Skeletal muscle satellite cell (primary cell): Measurements from ENCODE around the gene TEAD1.

Experiments
- H3K27me3 ChIP-seq: 2 replicates; pipeline ENCODE4 v1.7.0; 2013; ENCODE audit warnings: low read length; ENCODE audit not compliant: control insufficient read depth, insufficient read depth
- H3K36me3 ChIP-seq: 2 replicates; pipeline ENCODE4 v1.7.0; 2013; ENCODE audit warnings: mild to moderate bottlenecking, control low read depth, low read length; ENCODE audit not compliant: insufficient read depth
- H3K4me1 ChIP-seq: 2 replicates; pipeline ENCODE4 v1.7.0; 2013; ENCODE audit warnings: low read length; ENCODE audit not compliant: control insufficient read depth, insufficient read depth
- H3K4me2 ChIP-seq: 2 replicates; pipeline ENCODE4 v1.7.0; 2013; ENCODE audit warnings: mild to moderate bottlenecking, low read length
- H3K4me3 ChIP-seq: 2 replicates; pipeline ENCODE4 v1.7.0; 2013; ENCODE audit warnings: low read length
- H3K9ac ChIP-seq: 2 replicates; pipeline ENCODE4 v1.7.0; 2013; ENCODE audit warnings: mild to moderate bottlenecking, low read depth, low read length, moderate library complexity
- H3K9me3 ChIP-seq: replicated peaks from 2 replicates; pipeline ENCODE4 v1.7.0; 2013; ENCODE audit warnings: mild to moderate bottlenecking, control low read depth, low read length

The TEAD1 gene

GRCh38 chr11:12905435-12905834 is 231.2 kb downstream of the TEAD1 start:
- no peak overlapping the region for H3K9ac ChIP-seq
- no peaks in the 10 kb centered on the region for H3K27me3 ChIP-seq
- H3K36me3 ChIP-seq, result peaks cover 42% of the 10 kb centered on the region
- peaks cover 43% of the 10 kb centered on the region for H3K4me1 ChIP-seq
- H3K9me3 ChIP-seq, result no peaks in the 10 kb centered on the region
- no peak overlapping the region for H3K4me3 ChIP-seq
- no peak overlapping the region for H3K4me2 ChIP-seq

GRCh38 chr11:12906501-12906900 is 232.3 kb downstream of the TEAD1 start:
- no peak overlapping the region for H3K9ac ChIP-seq
- H3K36me3 ChIP-seq, result peaks cover 38% of the 10 kb centered on the region
- H3K4me1 ChIP-seq, result peaks cover 33% of the 10 kb centered on the region
- no peaks in the 10 kb centered on the region for H3K27me3 ChIP-seq
- H3K9me3 ChIP-seq, result no peaks in the 10 kb centered on the region
- no peak overlapping the region for H3K4me2 ChIP-seq
- no peak overlapping the region for H3K4me3 ChIP-seq

GRCh38 chr11:12909879-12910278 is 235.7 kb downstream of the TEAD1 start:
- Histone ChIP-seq H3K4me1 (peaks cover 35% of the 10 kb centered on the region), H3K36me3 (peaks cover 23% of the 10 kb centered on the region), H3K9ac (no peak overlapping the region), H3K4me2 (no peak overlapping the region), H3K27me3 (no peaks in the 10 kb centered on the region), H3K4me3 (no peak overlapping the region), H3K9me3 (no peaks in the 10 kb centered on the region)

GRCh38 chr11:12914400-12914912 is 240.2 kb downstream of the TEAD1 start:
- H3K9ac ChIP-seq, result peak overlapping the region; percentile 55
- no peaks in the 10 kb centered on the region for H3K27me3 ChIP-seq
- peaks cover 18% of the 10 kb centered on the region for H3K36me3 ChIP-seq
- H3K4me1 ChIP-seq, result peaks cover 18% of the 10 kb centered on the region
- H3K4me2 ChIP-seq, result peak overlapping the region; percentile 71
- H3K9me3 ChIP-seq, result no peaks in the 10 kb centered on the region
- no peak overlapping the region for H3K4me3 ChIP-seq

- peak overlapping the region; percentile 71 for H3K4me2 ChIP-seq
- H3K9ac ChIP-seq, result peak overlapping the region; percentile 55
- no peak overlapping the region for H3K4me3 ChIP-seq
- peaks cover 13% of the 10 kb centered on the region for H3K36me3 ChIP-seq
- no peaks in the 10 kb centered on the region for H3K27me3 ChIP-seq
- H3K9me3 ChIP-seq, result no peaks in the 10 kb centered on the region
- peaks cover 18% of the 10 kb centered on the region for H3K4me1 ChIP-seq
These were observed 240.9 kb downstream of the TEAD1 start for GRCh38 chr11:12915093-12915492.

GRCh38 chr11:12917822-12918221 is 243.6 kb downstream of the TEAD1 start:
- Histone ChIP-seq H3K9me3 (no peaks in the 10 kb centered on the region), H3K36me3 (peaks cover 8% of the 10 kb centered on the region), H3K4me1 (peaks cover 18% of the 10 kb centered on the region), H3K4me3 (no peak overlapping the region), H3K9ac (no peak overlapping the region), H3K4me2 (no peak overlapping the region), H3K27me3 (no peaks in the 10 kb centered on the region)

GRCh38 chr11:12918667-12919066 is 244.4 kb downstream of the TEAD1 start:
- no peaks in the 10 kb centered on the region for H3K27me3 ChIP-seq
- H3K9ac ChIP-seq, result no peak overlapping the region
- no peak overlapping the region for H3K4me2 ChIP-seq
- peaks cover 11% of the 10 kb centered on the region for H3K36me3 ChIP-seq
- no peak overlapping the region for H3K4me3 ChIP-seq
- H3K4me1 ChIP-seq, result peaks cover 16% of the 10 kb centered on the region
- no peaks in the 10 kb centered on the region for H3K9me3 ChIP-seq

GRCh38 chr11:12922418-12922817 is 248.2 kb downstream of the TEAD1 start:
- Histone ChIP-seq H3K4me2 (no peak overlapping the region), H3K9me3 (no peaks in the 10 kb centered on the region), H3K36me3 (peaks cover 39% of the 10 kb centered on the region)

GRCh38 chr11:12922980-12923507 is 248.8 kb downstream of the TEAD1 start:
- Histone ChIP-seq H3K27me3 (no peaks in the 10 kb centered on the region), H3K36me3 (peaks cover 39% of the 10 kb centered on the region), H3K4me2 (no peak overlapping the region), H3K9ac (no peak overlapping the region), H3K4me1 (no peaks in the 10 kb centered on the region), H3K4me3 (no peak overlapping the region), H3K9me3 (no peaks in the 10 kb centered on the region)

More at GRCh38 chr11:12922418-12922817, 248.2 kb downstream of the TEAD1 start:
- Histone ChIP-seq H3K4me3 (no peak overlapping the region), H3K27me3 (no peaks in the 10 kb centered on the region), H3K4me1 (no peaks in the 10 kb centered on the region), H3K9ac (no peak overlapping the region)

GRCh38 chr11:12924650-12925049 is 250.4 kb downstream of the TEAD1 start:
- Histone ChIP-seq H3K4me2 (no peak overlapping the region), H3K9ac (no peak overlapping the region), H3K9me3 (no peaks in the 10 kb centered on the region), H3K4me3 (no peak overlapping the region), H3K36me3 (peaks cover 42% of the 10 kb centered on the region), H3K4me1 (no peaks in the 10 kb centered on the region), H3K27me3 (no peaks in the 10 kb centered on the region)

- Histone ChIP-seq H3K27me3 (no peaks in the 10 kb centered on the region), H3K9ac (no peak overlapping the region), H3K36me3 (peaks cover 49% of the 10 kb centered on the region), H3K4me2 (no peak overlapping the region), H3K9me3 (no peaks in the 10 kb centered on the region), H3K4me1 (no peaks in the 10 kb centered on the region), H3K4me3 (no peak overlapping the region)
These were observed 251.3 kb downstream of the TEAD1 start for GRCh38 chr11:12925520-12925919.

- peaks cover 65% of the 10 kb centered on the region for H3K36me3 ChIP-seq
- no peaks in the 10 kb centered on the region for H3K27me3 ChIP-seq
- no peaks in the 10 kb centered on the region for H3K9me3 ChIP-seq
- H3K9ac ChIP-seq, result no peak overlapping the region
- H3K4me1 ChIP-seq, result no peaks in the 10 kb centered on the region
- no peak overlapping the region for H3K4me2 ChIP-seq
- no peak overlapping the region for H3K4me3 ChIP-seq
These were observed 253.0 kb downstream of the TEAD1 start for GRCh38 chr11:12927221-12927620.
